Heart left ventricle (tissue), 16 donors: Measurements from ENCODE around the gene XPO1. TPM values are rescaled to one million over a fixed set of nuclear protein-coding genes. Genes with fewer than 3 reads are reported as not detected.
"Not testable (repeated sequence)": the region's sequence is repeated elsewhere in the genome, so short reads cannot be mapped to it uniquely, and the experiment has no call there.

Experiments used
- ATAC-seq, 4 donors: fragments of 200-7000 bp; cut with Tn5 transposase; one replicate each; pipeline ENCODE4 v1.9.1; 2020 to 2022; ENCODE audit warnings: moderate library complexity in 4 of 4, mild to moderate bottlenecking in 3 of 4, moderate number of reproducible peaks in 1 of 4
- DNase-seq, 5 donors: peaks; one replicate each; pipeline ENCODE4 v3.0.0-alpha.2; 2020
- H3K27ac ChIP-seq, 12 donors: fragments of 200-600 bp; sonication (generic) in 4 of 12; one replicate each; pipeline versions ENCODE4 v1.5.0 to v1.8.0; 2016 to 2022; ENCODE audit warnings: mild to moderate bottlenecking in 2 of 12
- H3K27me3 ChIP-seq, 9 donors: fragments of 200-600 bp; sonication (generic) in 2 of 9; one replicate each; pipeline versions ENCODE4 v1.5.1 to v1.8.0; 2016 to 2022; ENCODE audit warnings: mild to moderate bottlenecking in 3 of 9
- H3K36me3 ChIP-seq, 9 donors: fragments of 200-600 bp; sonication (generic) in 2 of 9; one replicate each; pipeline versions ENCODE4 v1.5.0 to v1.8.0; 2018 to 2022; ENCODE audit warnings: mild to moderate bottlenecking in 2 of 9
- H3K4me1 ChIP-seq, 12 donors: fragments of 200-600 bp; sonication (generic) in 4 of 12; one replicate each; pipeline versions ENCODE4 v1.5.0 to v1.8.0; 2016 to 2022; ENCODE audit warnings: mild to moderate bottlenecking in 3 of 12
- H3K4me3 ChIP-seq, 12 donors: fragments of 200-600 bp; sonication (generic) in 4 of 12; one replicate each; pipeline versions ENCODE4 v1.5.0 to v1.8.0; 2017 to 2022; ENCODE audit warnings: mild to moderate bottlenecking in 9 of 12, moderate library complexity in 4 of 12
- H3K9me3 ChIP-seq, 12 donors: fragments of 200-600 bp; sonication (generic) in 4 of 12; one replicate each; pipeline versions ENCODE4 v1.5.0 to v1.8.0; 2016 to 2022; ENCODE audit warnings: mild to moderate bottlenecking in 1 of 12
- POLR2A ChIP-seq, 2 donors: fragments of 450-650 bp; IDR thresholded peaks; one replicate each; pipeline ENCODE4 v1.6.1; 2017; ENCODE audit warnings: antibody characterized with exemption in 2 of 2, mild to moderate bottlenecking in 2 of 2, moderate library complexity in 2 of 2
- WGBS, 4 donors: extraction: QIAGEN DNeasy Blood & Tissue Kit in 2 of 4; methylation state at CpG; one replicate each; pipeline versions ENCODE4 v1.1.5 to v1.1.7; 2013 to 2018; 5-methylcytosine and 5-hydroxymethylcytosine counted together
- intact Hi-C, 10 donors: fragments of 100-400 bp; cut with DNase I; formaldehyde crosslinking; loops; one replicate each; pipeline versions ENCODE4 v1.11.1 to v1.14.2; 2022
- polyA plus RNA-seq, 2 donors: library from polyadenylated mRNA; stranded (reverse); fragments of 200-250 nt; gene quantifications; one replicate each; pipeline ENCODE4 v1.2.3, GENCODE V29; 2013
- total RNA-seq, 9 donors: library from RNA; depleted of rRNA in 2 of 9; stranded (reverse); fragments of >200 nt in 2 of 9; fragmentation: NEBNext Ultra II Directional in 3 of 9; extraction: Animal tissue kit (Norgen Biotek cat#: 25700) in 3 of 9; gene quantifications; one replicate each; pipeline versions ENCODE4 v1.1.0 to v1.2.4, GENCODE V29; 2016 to 2023
- TF ChIP-seq, protein P1 (sequence below), 12 donors: fragments of 200-600 bp; sonication (generic) in 4 of 12; IDR thresholded peaks; one replicate each; pipeline versions ENCODE4 v1.5.0 to v1.8.0; 2018 to 2022; ENCODE audit warnings: antibody characterized with exemption in 12 of 12, mild to moderate bottlenecking in 5 of 12
- donor health status: ischemic (EF 13 %, LVEDD 7.1; RV severe dilation, severe dysfunction).
- donor health status: healthy with polysubstance abuse.
- donor health status: DM: no; HTN: yes; CAD: no.
- donor health status: DM: no; HTN: no; CAD: no.
- donor health status: ischemic (EF 25% LVEDD 6.9; RV normal size, moderate dysfunction).
- donor health status: ischemic (EF 25% LVEDD 5.7; RV mildly dilated, moderate dysfunction).
- donor health status: healthy.
- donor health status: DM: yes; HTN: yes; CAD: no.
- donor health status: ischemic (EF 35%, LVEDD 5.7; RV mildly dilated, moderate dysfunction).
- donor health status: nonischemic (EF 11% LVEDD 7.7; RV severe dilation, severe dysfunction).
- donor health status: DM: yes; HTN: yes; CAD: no.
- donor health status: PGD.
- donor health status: ischemic (EF 29% LVEDD 5.4; RV normal size, mild dysfunction).
- donor health status: nonischemic (EF 23%, LVEDD 6.1; RV moderate dilation, normal function).

Gene XPO1
- total and polyA plus RNA-seq, 11 donors: 31.1 to 110 (median 74.6) TPM

DNA sequence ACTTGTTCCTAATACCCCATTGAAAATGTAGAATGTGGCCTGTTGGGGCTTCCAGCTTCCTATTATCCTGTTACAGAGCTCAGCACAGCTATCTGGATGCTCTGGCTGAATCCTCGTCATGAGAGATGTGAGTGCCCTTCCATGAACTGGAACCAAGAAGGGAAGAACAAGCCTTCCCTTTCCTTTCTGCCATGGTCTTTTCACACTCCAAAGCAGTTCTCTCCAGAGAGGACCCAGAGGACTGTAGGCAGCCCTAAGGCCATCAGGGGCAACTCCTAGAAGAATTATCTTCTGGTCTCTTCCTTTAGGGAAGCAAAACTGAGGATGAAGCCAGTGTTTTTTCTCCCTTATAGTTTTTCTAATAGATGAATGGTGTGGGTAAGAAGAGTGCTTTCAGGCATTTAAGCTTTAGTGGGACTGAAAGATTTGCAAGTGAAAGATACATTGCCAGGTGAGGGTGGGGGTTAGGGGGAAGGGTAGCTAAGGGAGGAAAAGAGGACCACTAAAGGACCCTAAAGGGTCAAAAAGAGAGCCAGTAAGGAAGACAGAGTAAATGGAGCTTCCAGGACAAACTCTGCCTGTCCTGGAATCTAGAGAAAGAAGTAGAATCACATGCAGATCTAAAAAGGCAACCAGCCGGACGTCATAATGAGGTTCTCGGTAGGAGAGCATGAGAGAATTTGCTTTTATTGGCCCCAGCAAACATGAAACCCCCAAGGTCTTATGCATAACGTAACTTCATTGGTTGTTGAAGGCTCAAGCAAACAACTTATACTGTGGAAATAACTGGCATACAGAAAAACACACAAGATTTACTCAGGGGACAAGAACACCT lies 12.4 kb upstream of the XPO1 start:
- H3K4me1 ChIP-seq: no peaks in the 10 kb centered on the region
- WGBS, 4 donors: 74 to 83% (median 79%) methylated on average over 5 of the region's 5 CpGs
- DNase-seq (no peak), ATAC-seq (no peak)
- no peaks in the 10 kb centered on the region for H3K9me3 ChIP-seq
- H3K36me3 ChIP-seq: no peaks in the 10 kb centered on the region
- no peak overlapping the region for H3K4me3 ChIP-seq
- TF ChIP-seq POLR2A (IDR thresholded peaks at IDR 0.05): no peak
- TF ChIP-seq, protein P1, sequence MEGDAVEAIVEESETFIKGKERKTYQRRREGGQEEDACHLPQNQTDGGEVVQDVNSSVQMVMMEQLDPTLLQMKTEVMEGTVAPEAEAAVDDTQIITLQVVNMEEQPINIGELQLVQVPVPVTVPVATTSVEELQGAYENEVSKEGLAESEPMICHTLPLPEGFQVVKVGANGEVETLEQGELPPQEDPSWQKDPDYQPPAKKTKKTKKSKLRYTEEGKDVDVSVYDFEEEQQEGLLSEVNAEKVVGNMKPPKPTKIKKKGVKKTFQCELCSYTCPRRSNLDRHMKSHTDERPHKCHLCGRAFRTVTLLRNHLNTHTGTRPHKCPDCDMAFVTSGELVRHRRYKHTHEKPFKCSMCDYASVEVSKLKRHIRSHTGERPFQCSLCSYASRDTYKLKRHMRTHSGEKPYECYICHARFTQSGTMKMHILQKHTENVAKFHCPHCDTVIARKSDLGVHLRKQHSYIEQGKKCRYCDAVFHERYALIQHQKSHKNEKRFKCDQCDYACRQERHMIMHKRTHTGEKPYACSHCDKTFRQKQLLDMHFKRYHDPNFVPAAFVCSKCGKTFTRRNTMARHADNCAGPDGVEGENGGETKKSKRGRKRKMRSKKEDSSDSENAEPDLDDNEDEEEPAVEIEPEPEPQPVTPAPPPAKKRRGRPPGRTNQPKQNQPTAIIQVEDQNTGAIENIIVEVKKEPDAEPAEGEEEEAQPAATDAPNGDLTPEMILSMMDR (IDR thresholded peaks at IDR 0.05): no peak
- H3K27ac ChIP-seq: no peak overlapping the region
- H3K27me3 ChIP-seq: no peaks in the 10 kb centered on the region
- intact Hi-C loops: no loop called here

DNA sequence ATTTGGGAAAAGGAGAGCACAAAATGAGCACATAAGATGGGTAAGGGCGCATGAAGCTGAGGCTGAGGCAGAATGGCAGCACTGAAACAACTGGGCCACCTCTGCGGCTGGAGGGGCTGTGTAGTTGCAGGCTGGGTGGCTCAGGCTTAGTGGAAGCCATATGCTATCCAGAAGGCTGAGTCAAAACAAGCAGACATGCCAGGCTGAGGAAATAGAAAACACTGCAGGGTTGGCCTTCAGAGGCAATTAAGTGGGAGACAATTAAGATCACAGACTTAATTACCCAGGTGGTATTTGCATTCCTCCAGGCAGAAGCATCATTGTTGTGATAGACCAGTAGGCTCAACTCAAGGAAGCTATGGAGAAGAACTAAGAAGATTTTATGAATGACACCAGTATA lies 11.4 kb upstream of the XPO1 start:
- ATAC-seq (no peak), DNase-seq (no peak)
- 95 to 98% (median 97%) methylated on average over 2 of the region's 2 CpGs for WGBS, 4 donors
- Histone ChIP-seq H3K4me3 (no peak overlapping the region), H3K36me3 (no peaks in the 10 kb centered on the region), H3K9me3 (no peaks in the 10 kb centered on the region), H3K4me1 (no peaks in the 10 kb centered on the region), H3K27ac (no peak overlapping the region), H3K27me3 (no peaks in the 10 kb centered on the region)
- intact Hi-C loops: no loop called here
- TF ChIP-seq, protein P1 (IDR thresholded peaks at IDR 0.05): no peak
- no peak for TF ChIP-seq POLR2A (IDR thresholded peaks at IDR 0.05)

DNA sequence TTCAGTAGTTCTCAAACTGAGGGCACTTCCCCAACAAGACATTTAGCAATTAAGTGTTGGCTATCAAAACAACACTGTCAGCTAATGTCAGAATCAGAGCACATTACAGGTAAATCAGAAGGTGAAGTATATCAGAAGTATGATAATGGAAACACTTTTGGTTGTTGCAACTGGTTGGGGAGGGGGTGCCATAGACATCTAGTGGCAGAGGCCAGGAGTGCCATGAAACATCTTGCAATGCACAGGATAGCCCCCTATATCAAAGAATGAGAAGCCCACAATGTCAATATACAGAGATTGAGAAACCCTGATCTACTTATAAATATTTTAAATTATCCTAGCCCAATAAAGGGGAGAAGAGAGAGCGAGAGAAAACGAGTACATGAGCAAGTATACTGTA lies 4.9 kb upstream of the XPO1 start:
- intact Hi-C loops: no loop called here
- no peak for DNase-seq
- ATAC-seq: no peak
- Histone ChIP-seq H3K9me3 (no peaks in the 10 kb centered on the region), H3K36me3 (no peaks in the 10 kb centered on the region), H3K27me3 (no peaks in the 10 kb centered on the region), H3K4me3 (no peak overlapping the region), H3K4me1 (peaks cover 0 to 9% (median 7%) of the 10 kb centered on the region in 12 donors), H3K27ac (no peak overlapping the region)
- WGBS, 4 donors: 84 to 93% (median 90%) methylated on average over 2 of the region's 2 CpGs
- TF ChIP-seq, protein P1 (IDR thresholded peaks at IDR 0.05): no peak
- no peak for TF ChIP-seq POLR2A (IDR thresholded peaks at IDR 0.05)

DNA sequence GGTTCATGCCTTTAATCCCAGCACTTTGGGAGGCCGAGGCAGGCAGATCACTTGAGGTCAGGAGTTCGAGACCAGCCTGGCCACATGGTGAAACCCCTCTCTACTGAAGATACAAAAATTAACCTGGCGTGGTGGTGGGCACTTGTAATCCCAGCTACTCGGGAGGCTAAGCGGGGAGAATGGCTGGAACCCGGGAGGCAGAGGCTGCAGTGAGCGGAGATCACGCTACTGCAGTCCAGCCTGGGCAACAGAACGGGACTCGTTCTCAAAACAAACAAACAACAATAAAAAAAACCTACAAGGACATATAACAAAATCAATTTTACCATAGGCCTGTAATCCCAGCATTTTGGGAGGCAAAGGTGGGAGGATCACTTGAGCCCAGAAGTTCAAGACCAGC lies 2.0 kb upstream of the XPO1 start:
- H3K36me3 ChIP-seq, H3K27ac ChIP-seq, H3K27me3 ChIP-seq, H3K4me3 ChIP-seq, DNase-seq, ATAC-seq, intact Hi-C loops, H3K9me3 ChIP-seq: not testable (repeated sequence)
- 95 to 98% (median 98%) methylated on average over 10 of the region's 10 CpGs for WGBS, 4 donors
- peaks cover 1 to 18% (median 11%) of the 10 kb centered on the region in 12 donors for H3K4me1 ChIP-seq
